Limb (tissue), 2 donors: ENCODE data around the gene EFCAB6.

Experiments
- DNase-seq, 2 donors: peaks; one replicate each; pipeline ENCODE4 v3.0.0-alpha.2; 2016; ENCODE audit errors: extremely low spot score in 2 of 2

The EFCAB6 gene

DNA sequence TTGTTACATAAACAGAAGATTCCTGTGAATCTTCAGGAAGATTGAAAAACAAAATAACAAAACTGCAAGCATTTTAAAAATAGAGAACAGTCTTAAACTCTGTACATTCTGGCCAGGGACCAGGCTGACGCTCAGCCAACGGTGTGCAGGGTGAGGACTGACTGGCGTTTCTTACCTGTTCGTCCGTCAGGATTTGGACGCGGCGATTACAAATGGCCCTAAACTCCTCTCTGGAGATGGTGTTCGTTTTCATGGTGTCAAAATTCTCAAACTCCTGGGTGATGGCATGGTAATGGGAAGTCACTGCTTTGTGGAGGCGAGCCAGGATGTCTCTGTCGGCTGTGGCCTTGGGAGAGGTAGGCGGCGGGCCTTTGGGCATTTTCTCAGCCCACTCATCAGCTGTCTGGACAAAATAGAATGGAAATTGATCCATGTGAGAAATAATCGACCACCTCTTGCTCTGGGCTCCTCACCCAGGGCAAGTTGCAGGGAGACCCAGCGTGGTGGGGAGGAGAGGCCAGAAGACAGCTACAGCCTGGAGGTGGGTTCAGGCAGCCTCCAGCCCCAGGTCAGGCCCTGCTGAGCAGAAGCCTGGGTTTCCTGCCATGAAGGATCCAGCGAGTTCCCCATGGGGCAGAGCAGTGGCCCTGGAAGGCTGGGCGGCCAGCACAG, 257.3 kb downstream of the EFCAB6 start:
- no peak for DNase-seq

GRCh38 chr22:43554259-43554636, 257.9 kb downstream of the EFCAB6 start:
- DNase-seq, result no peak

GRCh38 chr22:43553451-43554258, 258.4 kb downstream of the EFCAB6 start:
- DNase-seq, result no peak

GRCh38 chr22:43550672-43551071, 261.4 kb downstream of the EFCAB6 start:
- no peak for DNase-seq

GRCh38 chr22:43550024-43550620, 262.0 kb downstream of the EFCAB6 start:
- no peak for DNase-seq

DNA sequence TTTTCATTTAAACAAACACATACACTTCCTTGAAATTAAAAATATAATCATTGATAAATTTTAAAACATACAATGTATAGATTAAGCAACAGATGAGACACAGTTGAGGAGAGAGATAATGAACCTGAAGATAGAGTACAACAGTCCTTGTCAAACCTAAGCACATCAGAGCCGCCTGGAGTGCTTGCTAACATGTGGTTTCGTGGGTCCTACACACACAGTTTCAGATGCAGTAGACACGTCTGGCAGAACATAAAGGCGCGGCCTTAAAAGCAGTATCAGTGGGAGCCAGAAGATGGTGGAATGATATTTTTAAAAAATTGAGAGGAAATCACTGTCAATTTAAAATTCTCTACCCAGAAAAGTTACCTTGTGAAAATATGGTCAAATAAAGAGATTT, 265.9 kb downstream of the EFCAB6 start:
- DNase-seq, result no peak

GRCh38 chr22:43544289-43544673, 267.8 kb downstream of the EFCAB6 start:
- DNase-seq, result no peak

DNA sequence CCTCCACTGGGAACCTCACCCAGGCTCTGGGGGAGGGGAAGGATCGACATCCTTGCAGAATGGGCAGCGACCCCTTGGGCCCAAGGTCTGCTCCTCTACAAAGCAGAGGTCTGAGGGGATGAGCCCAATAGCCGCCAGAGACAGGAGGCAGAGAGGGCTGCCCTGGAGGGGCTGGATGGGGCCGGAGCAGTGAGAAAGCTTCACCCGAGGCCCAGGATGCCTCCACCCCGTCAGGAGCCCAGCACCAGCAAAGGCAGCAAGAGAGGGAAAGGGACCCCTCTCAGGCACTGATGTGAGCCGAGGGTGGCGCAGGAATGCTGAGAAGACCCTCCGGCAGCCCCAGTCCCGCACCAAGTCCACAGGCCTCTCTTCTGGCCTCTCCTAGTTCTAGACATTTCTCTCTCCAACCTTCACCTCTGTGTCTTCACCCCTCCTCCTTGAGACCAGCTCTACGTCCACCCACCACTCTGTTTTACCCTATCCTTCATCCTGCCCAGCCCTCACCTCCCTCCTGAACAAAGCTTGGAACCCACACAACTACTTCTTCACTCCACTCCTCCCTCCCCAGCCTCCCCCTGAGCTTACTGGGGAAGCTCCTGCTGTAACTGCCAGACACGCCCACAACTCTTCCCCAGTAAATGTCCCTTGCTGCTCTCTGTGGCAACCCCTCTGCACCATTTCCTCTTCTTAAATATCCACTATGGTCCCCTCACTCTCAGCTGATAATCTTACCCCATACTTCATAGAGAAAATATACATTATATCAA, 268.4 kb downstream of the EFCAB6 start:
- no peak for DNase-seq

- DNase-seq, result no peak
Measured at GRCh38 chr22:43542681-43543521, 269.2 kb downstream of the EFCAB6 start.

DNA sequence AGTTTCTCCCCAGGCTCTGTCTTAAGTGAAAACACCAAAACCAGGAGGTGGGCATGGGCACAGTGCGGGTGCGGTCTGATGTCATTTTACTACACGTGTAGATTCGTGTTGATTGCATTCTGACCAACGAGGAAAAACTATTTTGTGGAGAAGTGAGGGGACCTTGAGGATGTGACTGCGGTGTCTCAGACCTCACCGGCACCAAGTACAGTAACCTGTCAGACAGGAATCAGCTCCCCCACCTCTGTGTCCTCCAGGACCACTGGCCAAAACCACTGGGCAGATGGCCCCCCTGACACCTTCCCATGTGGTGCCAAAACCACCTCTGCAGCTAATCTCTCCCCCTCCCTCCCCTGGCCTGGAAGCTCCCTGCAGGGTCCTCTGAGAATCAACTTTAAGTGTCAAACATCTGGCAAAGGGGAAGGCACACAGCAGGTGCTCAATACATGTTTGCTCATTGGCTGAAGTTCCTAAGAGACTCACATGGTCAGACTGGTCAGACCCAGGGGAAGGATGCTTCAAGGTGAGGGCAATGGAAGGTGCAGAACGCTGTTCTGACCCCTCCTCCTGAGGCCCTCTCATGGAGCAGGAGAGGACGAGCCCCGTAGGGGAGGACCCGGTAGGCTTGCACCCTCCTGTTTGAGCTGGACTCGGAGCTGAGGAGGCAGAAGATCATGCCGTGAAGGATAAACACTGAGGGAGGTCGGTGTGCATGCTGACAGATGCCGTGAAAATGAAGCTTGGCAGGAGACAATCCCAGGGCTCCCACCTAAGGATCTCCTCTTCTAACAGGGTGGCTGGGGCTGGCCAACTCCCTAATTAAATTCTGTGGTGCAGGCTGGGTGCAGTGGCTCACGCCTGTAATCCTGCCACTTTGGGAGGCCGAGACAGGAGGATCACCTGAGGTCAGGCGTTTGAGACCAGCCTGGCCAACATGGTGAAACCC, 270.4 kb downstream of the EFCAB6 start:
- no peak for DNase-seq

DNA sequence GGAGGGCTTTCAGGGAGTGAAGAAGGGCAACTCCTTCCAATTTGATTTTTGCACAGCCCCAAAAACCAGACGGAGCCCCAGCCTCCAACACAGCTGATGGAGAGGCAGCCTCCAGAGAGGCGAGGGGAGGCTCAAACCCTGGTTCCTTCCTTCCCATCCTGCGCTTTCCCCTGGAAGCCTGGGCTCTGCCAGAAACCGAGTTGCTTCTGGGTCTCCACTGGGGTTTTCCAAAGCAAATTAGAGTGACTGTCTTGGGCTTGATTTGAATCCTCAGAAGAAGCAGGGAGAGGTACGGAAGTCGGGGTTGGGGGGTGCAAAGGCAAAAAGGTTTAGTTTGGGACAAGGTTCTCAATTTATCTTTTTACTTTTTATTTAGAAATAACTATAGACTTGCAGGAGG, 271.1 kb downstream of the EFCAB6 start:
- DNase-seq, result no peak

DNA sequence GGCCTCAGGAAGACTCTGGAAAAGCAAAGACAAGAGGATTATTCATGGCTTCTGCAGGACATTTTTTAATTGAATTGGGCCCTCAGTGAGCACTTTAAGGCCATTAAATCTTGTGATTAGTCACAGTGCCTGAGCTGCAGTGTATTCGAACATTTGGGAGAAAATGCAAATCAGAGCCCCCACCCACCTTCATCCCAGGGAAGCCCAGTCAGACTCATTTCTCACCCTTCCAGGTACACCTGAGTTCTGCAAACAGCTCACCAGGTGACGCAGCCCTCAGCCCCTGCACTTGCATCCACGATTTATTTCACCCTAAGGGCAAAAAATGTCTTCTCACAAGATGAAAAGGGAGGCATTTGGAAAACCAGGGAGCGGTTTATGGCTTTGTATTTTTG, 271.6 kb downstream of the EFCAB6 start:
- no peak for DNase-seq

GRCh38 chr22:43539572-43540528, 272.3 kb downstream of the EFCAB6 start:
- no peak for DNase-seq

DNA sequence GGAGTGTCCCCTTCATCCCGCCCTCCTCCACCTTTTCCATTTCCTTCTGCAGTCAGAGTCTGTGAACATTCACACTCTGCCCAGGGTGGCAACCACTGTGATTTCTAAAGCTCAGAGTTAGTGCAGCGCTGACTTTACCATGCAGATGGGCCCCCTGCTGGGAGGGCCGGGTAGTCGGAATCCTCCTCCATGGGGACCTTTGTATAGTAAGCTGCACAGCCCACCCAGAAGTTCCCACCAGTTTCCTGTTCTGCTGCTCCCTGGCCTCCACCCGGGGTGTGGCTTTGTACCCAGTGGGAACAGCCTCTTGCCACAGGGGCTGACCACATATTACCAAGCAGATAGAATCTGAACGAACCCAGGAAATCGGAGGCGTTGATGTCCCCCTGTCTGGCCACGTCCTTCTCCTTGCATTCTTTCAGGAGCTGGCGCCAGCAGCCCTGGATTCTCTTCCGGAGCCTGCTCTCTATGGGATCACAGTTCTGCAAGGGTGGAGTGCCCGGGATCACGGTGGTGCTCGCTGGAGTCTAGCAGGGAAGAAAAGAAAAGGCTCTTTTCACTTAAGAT, 275.0 kb downstream of the EFCAB6 start:
- no peak for DNase-seq

DNA sequence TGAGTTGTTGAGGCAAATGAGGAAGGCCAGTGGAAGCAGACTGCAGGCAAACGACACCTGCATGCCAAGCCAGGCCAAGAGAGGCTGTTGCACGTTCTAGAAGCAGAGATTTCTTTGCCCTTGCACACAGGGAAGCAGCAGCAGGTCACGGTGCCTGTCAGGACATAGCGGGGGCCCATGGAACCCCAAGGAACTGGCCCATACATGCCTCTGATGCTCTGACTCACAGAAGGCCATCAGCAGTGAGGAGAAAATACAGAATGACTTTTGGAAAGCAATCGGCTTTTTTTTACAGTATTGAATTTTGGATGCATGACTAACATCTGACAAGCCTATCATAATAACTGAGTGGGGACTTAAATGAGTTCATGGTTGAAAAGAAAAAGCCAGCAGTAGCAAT, 276.4 kb downstream of the EFCAB6 start:
- DNase-seq, result no peak

- no peak for DNase-seq
Measured at GRCh38 chr22:43535336-43535735, 276.8 kb downstream of the EFCAB6 start.

GRCh38 chr22:43534916-43535315, 277.2 kb downstream of the EFCAB6 start:
- no peak for DNase-seq

GRCh38 chr22:43533656-43534428, 278.3 kb downstream of the EFCAB6 start:
- no peak for DNase-seq
